ENCODE results near the gene WDR18.

The WDR18 gene

DNA sequence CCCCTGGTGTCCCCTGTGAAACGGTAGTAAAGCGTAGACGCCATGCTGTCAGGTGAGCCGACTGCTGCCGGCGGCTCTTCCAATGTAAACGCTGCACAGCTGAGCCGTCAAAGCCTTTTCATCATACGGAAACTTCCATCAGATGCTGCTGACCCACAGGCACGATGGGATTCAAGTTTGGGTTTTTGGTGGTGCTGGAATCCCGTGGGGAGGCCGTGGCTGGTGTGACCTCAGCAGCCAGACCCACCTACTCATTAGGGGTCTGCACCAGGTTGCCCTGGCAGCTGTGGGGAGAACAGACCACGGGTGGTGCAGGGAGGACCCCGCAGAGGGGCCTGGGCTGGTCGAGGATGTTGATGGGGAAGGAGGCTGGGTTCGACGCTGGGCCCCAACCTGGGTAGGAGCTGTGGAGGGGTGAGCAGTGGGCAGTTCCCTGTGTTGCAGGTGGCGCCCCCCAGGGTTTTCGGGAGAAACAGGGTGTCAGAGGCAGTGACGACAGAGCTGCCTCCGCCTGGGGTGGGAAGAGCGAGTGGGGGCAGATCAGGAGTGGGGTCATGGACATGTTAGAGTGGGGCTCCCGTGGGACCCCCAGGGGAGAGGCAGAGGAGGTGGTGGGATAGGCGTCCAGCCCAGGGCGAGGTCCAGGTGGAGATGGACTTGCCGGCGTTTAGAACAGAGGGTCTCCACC, 22.7 kb downstream of the WDR18 start:
- no peak overlapping the region for H3K4me3 ChIP-seq (ENCODE audit: low read depth, low read length)

GRCh38 chr19:1007399-1008251, 23.5 kb downstream of the WDR18 start:
- H3K4me3 ChIP-seq (ENCODE audit: low read depth, low read length): no peak overlapping the region

DNA sequence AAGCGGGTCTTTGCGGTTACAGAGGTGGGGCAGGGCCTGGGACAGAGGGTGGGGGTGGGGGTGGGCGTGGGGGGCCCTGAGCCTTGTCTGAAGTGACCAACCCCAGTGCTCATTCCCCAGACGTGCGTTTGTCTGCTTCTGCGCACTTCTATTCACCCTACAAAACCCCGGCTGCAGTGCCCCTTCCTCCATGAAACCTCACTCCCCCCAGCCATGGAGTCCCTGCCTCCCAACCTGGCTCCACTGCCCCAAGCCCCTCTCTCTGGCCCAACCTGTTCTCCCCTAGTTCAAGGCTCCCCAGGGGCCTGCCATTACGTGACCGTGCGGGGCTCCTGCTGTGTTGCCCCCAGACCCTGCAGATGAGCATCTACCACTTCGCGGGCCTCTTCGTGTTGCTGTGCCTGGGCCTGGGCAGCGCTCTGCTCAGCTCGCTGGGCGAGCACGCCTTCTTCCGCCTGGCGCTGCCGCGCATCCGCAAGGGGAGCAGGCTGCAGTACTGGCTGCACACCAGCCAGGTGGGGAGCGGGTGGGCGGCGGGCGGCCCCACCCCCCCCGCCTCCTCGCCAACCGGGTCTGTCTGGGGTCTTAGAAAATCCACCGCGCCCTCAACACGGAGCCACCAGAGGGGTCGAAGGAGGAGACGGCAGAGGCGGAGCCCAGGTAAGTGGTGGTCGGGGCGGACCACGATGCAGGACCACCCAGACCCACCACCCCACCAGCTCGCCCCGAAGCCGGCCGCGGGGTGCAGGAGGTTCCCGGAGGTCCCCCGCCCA, 24.3 kb downstream of the WDR18 start:
- no peak overlapping the region for H3K4me3 ChIP-seq (ENCODE audit: low read depth, low read length)

GRCh38 chr19:1009041-1009980, 25.2 kb downstream of the WDR18 start:
- H3K4me3 ChIP-seq (ENCODE audit: low read depth, low read length): no peak overlapping the region

DNA sequence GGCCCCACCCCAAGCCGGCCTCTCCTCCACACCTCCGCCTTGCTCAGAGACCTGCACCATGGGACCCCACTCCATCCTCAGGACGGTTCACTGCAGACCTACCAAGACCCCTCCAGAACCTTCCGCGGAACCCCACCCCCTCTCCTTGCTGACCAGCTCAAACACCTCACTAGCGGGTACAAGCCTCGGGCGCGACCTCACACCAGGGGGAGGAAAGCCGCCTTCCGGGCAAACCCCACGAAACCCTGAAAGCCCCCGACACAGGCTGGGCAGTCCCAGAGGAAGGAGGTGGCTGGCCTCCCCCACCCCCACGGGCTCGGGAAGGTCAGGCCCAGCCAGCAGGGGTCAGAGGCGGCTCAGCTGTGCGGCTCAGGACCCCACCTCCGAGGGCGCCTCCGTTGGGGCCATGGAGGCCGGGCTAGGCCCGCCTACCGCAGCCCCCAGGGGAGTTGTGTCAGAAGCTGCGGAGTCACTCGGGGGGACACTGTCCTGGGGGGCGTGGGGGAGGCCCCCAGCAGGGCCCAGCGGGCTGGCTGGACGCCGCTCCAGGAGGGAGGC, 25.9 kb downstream of the WDR18 start:
- no peak overlapping the region for H3K4me3 ChIP-seq (ENCODE audit: low read depth, low read length)

GRCh38 chr19:1010586-1011510, 26.7 kb downstream of the WDR18 start:
- no peak overlapping the region for H3K4me3 ChIP-seq (ENCODE audit: low read depth, low read length)

DNA sequence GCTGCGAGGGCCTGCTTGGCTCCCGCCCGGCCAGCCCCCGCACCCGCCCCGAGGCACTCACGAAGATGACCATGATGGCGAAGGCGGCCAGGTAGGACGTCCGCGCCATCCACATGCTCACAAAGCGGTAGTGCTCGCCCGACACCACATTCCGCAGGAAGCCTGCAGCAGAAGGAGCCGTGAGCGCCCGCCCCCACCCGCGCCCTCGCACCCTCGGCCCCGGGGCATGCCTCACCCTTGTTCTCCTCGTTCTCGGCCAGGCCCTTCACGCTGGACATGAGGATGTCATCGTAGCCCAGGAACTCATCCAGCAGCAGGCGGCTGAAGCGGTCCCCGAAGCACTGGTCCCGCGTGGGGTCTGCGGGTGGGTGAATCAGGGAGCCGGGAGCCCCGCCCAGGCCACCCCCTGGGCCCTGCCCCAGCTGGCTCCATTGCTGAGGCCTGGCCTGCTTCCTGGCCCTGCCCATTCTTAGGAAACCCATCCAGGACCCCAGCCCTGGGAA, 27.7 kb downstream of the WDR18 start:
- H3K4me3 ChIP-seq (ENCODE audit: low read depth, low read length): no peak overlapping the region

- H3K4me3 ChIP-seq (ENCODE audit: low read depth, low read length): no peak overlapping the region
Observed at GRCh38 chr19:1012334-1012733, 28.2 kb downstream of the WDR18 start.

DNA sequence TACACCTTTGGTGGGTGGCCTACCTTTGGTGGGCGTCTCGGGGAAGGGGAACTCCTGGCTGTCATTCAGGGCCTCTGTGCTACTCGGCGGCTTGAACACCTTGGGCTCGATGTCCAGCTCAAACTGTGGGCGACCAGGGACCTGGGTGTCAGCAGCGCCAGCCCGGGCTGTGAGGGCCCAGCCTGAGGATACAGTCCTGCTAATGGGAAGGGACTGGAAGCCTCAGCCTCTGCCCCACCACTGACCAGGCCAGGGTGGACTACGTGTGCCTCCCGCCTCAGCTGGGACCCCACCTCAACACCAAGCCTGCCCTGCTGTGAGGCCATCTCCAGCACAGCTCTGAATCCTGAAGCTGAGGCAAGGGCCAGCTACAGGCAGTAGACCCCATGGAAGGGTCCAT, 29.1 kb downstream of the WDR18 start:
- no peak overlapping the region for H3K4me3 ChIP-seq (ENCODE audit: low read depth, low read length)

DNA sequence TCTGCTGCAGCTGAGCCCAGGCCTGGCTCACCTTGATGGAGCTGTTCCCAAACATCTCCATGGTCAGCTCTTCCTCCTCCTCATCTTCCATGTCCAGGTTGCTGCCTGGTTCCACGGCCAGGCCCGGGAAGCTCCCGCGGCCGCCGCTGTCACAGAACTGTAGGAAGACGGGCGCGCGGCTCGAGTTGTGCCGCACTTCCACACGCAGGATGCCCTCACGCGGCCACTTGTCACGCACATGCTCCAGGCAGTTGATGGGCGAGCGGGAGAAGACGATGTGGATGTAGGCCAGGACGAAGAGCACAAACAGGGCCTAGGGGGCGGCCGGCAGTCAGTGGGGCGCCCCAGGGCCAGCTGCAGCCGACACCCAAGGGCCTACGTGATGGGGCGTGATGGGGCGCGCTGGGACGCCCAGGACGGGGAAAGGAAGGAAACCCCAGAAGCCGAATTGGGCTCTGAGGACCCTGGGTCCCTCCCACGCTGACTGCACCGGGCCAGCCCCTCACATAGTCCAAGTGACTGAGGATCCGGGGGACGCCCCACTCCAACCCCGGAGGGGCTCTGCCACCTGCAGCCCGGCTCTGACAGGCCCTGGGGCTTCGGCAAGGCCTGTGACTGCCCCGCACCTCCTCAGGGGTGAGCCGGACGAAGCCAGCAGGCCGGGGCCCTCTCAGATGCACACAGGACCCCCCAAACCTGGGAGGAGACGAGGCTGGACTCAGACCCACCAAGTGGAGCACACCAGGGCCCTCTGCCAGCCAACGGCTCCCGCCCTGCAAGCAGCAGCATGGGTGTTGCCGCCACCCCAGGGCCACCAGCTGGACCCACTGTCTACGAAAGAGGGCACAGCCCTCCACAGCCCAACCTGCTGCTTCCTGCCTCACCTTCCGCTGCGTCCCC, 30.3 kb downstream of the WDR18 start:
- no peak overlapping the region for H3K4me3 ChIP-seq (ENCODE audit: low read depth, low read length)

DNA sequence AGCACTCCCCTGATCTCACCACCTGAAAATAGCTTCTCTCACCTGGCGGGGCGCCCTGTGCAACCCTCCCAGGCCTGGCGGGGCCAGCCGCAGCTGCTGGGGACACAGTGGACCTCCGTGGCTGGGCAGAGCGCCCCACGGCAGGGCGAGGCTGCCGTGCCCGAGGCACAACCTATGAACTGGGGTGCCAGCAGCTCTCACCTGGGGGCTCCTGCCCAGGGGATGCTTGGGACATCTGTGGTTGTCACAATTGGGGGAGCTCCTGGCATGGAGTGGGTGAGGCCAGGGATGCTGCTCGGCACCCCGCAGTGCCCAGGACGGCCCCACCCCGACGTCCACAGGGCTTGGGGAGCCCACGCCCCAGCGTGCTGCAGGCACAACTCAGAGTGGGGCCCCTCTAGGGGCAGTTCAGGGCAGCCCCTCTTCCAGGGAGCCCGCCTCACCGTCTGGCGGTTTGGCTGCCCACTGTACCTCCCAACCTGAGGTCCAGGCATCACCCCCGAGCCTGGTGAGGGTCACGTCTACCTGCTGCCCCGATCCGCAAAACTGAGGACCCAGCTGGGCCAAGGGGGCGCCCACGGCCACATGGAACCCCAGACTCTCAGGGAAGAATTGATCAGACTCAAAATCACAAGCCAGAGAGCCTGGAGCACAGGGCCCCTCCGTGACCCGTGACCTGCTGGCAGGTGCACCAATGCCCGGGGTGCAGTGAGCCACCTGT, 31.1 kb downstream of the WDR18 start:
- no peak overlapping the region for H3K4me3 ChIP-seq (ENCODE audit: low read depth, low read length)

GRCh38 chr19:1015782-1016646, 31.9 kb downstream of the WDR18 start:
- no peak overlapping the region for H3K4me3 ChIP-seq (ENCODE audit: low read depth, low read length)

- H3K4me3 ChIP-seq (ENCODE audit: low read depth, low read length): no peak overlapping the region
Observed at GRCh38 chr19:1016647-1017114, 32.5 kb downstream of the WDR18 start.

GRCh38 chr19:1017115-1017905, 33.2 kb downstream of the WDR18 start:
- no peak overlapping the region for H3K4me3 ChIP-seq (ENCODE audit: low read depth, low read length)

- no peak overlapping the region for H3K4me3 ChIP-seq (ENCODE audit: low read depth, low read length)
Observed at GRCh38 chr19:1017906-1018305, 33.8 kb downstream of the WDR18 start.

All from iPS-11a (cell line).